OCI-LY1 (cell line): ENCODE data around the gene CRAT.

ENCODE experiments used
- H2AFZ ChIP-seq: fragments of 200-600 bp; sonication (generic), shearing (Covaris generic); 2 replicates; pipeline ENCODE4 v1.6.0; 2014; ENCODE audit warnings: antibody characterized with exemption, mild to moderate bottlenecking, low read length
- H3F3A ChIP-seq: fragments of 200-600 bp; sonication (generic), shearing (Covaris generic); 2 replicates; pipeline ENCODE4 v1.6.0; 2014; ENCODE audit warnings: mild to moderate bottlenecking, antibody characterized with exemption, low read length, moderate library complexity; ENCODE audit not compliant: insufficient read depth
- H3K27ac ChIP-seq: fragments of 200-600 bp; sonication (generic); 2 replicates; pipeline ENCODE4 v1.5.1; 2014; ENCODE audit warnings: low read length, mixed run types, mild to moderate bottlenecking, low read depth; ENCODE audit not compliant: poor library complexity, severe bottlenecking
- H3K27me3 ChIP-seq: fragments of 200-600 bp; sonication (generic); 2 replicates; pipeline ENCODE4 v1.6.0; 2014; ENCODE audit warnings: antibody characterized with exemption, mild to moderate bottlenecking, low read length, moderate library complexity; ENCODE audit not compliant: insufficient read depth
- H3K36me3 ChIP-seq: fragments of 200-600 bp; sonication (generic); 2 replicates; pipeline ENCODE4 v1.6.1; 2014; ENCODE audit warnings: mild to moderate bottlenecking, antibody characterized with exemption, low read length, moderate library complexity, mixed read lengths; ENCODE audit not compliant: insufficient read depth
- H3K4me1 ChIP-seq: fragments of 200-600 bp; sonication (generic); 2 replicates; pipeline ENCODE4 v1.5.1; 2014; ENCODE audit warnings: mild to moderate bottlenecking, low read length, moderate library complexity; ENCODE audit not compliant: insufficient read depth, severe bottlenecking
- H3K4me2 ChIP-seq: fragments of 200-600 bp; sonication (generic), shearing (Covaris generic); 2 replicates; pipeline ENCODE4 v1.6.1; 2014; ENCODE audit warnings: low read length
- H3K4me3 ChIP-seq: fragments of 200-600 bp; sonication (generic); 2 replicates; pipeline ENCODE4 v1.5.1; 2014; ENCODE audit warnings: low read length, low read depth, mild to moderate bottlenecking, mixed read lengths; ENCODE audit not compliant: poor library complexity, severe bottlenecking
- H3K79me2 ChIP-seq: fragments of 200-600 bp; shearing (Covaris generic); 2 replicates; pipeline ENCODE4 v1.6.1; 2016; ENCODE audit warnings: mixed run types, low read length, mixed read lengths; ENCODE audit not compliant: insufficient read depth
- H3K9ac ChIP-seq: fragments of 200-600 bp; sonication (generic), shearing (Covaris generic); 2 replicates; pipeline ENCODE4 v1.6.1; 2014; ENCODE audit warnings: mild to moderate bottlenecking, low read length, mixed read lengths
- H3K9me2 ChIP-seq: fragments of 200-600 bp; sonication (generic), shearing (Covaris generic); 2 replicates; pipeline ENCODE4 v1.6.1; 2014; ENCODE audit warnings: low read depth, mild to moderate bottlenecking, low read length, mixed read lengths
- H3K9me3 ChIP-seq: fragments of 200-600 bp; shearing (Covaris generic); 2 replicates; pipeline ENCODE4 v1.6.1; 2014; ENCODE audit warnings: low read length, mixed read lengths
- H4K20me1 ChIP-seq: fragments of 200-600 bp; sonication (generic), shearing (Covaris generic); 2 replicates; pipeline ENCODE4 v1.6.0; 2016; ENCODE audit warnings: mild to moderate bottlenecking, low read length; ENCODE audit not compliant: insufficient read depth
- CTCF ChIP-seq: fragments of 200-600 bp; sonication (generic), shearing (Covaris generic); IDR thresholded peaks from 2 replicates; pipeline ENCODE4 v1.5.1; 2017; ENCODE audit warnings: mild to moderate bottlenecking, antibody characterized with exemption, low read length, moderate library complexity, mixed read lengths
- EZH2 ChIP-seq: fragments of 200-600 bp; sonication (generic), shearing (Covaris generic); IDR thresholded peaks from 2 replicates; pipeline ENCODE4 v1.8.0; 2017; ENCODE audit warnings: borderline replicate concordance, mixed run types, mild to moderate bottlenecking, antibody characterized with exemption, low read length, moderate library complexity, mixed read lengths

CRAT gene

GRCh38 chr9:129068110-129068509 lies 42.5 kb downstream of the CRAT start:
- no peaks in the 10 kb centered on the region for H3K9me3 ChIP-seq
- peaks cover 48% of the 10 kb centered on the region for H3K36me3 ChIP-seq
- H3K27me3 ChIP-seq: no peaks in the 10 kb centered on the region
- no peaks in the 10 kb centered on the region for H3F3A ChIP-seq
- H3K4me2 ChIP-seq: no peak overlapping the region
- H3K4me3 ChIP-seq: no peak overlapping the region
- H3K79me2 ChIP-seq: no peaks in the 10 kb centered on the region
- no peaks in the 10 kb centered on the region for H4K20me1 ChIP-seq
- H3K9ac ChIP-seq: no peak overlapping the region; the same call in 1 of the 2 replicates
- TF ChIP-seq CTCF (no peak), EZH2 (no peak)
- peak overlapping the region; percentile 69 for H3K27ac ChIP-seq
- peaks cover 16% of the 10 kb centered on the region for H3K4me1 ChIP-seq
- no peaks in the 10 kb centered on the region for H3K9me2 ChIP-seq
- no peak overlapping the region for H2AFZ ChIP-seq

- no peak overlapping the region for H3K4me3 ChIP-seq
- TF ChIP-seq CTCF (no peak), EZH2 (no peak)
- H3K27ac ChIP-seq: no peak overlapping the region
- H3F3A ChIP-seq: no peaks in the 10 kb centered on the region
- peaks cover 13% of the 10 kb centered on the region for H3K4me1 ChIP-seq
- no peak overlapping the region for H3K4me2 ChIP-seq
- no peaks in the 10 kb centered on the region for H4K20me1 ChIP-seq
- no peaks in the 10 kb centered on the region for H3K9me2 ChIP-seq
- H3K27me3 ChIP-seq: no peaks in the 10 kb centered on the region
- H2AFZ ChIP-seq: no peak overlapping the region
- peaks cover 50% of the 10 kb centered on the region for H3K36me3 ChIP-seq
- H3K9me3 ChIP-seq: no peaks in the 10 kb centered on the region
- H3K79me2 ChIP-seq: no peaks in the 10 kb centered on the region
- H3K9ac ChIP-seq: no peak overlapping the region
These were observed 46.1 kb downstream of the CRAT start for GRCh38 chr9:129064499-129064908.

DNA sequence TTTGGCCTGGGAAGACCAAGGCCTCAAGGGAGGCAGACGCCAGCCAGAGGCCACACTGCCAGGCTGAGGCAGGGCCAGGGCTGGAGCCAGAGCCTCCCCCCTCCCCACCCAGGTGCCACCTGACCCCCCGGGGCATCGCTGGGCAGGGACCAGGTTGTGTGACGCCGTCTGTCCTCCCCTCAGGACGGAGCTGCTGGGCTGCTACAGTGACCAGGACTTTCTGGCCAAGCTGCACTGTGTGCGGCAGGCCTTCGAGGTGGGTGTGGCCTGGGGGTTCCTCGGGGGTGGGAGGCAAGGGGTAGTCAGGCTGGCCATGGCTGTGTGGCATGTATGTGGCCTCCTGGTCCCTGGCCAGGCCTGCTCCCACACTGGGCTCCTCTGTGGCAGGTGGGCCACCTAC lies 47.5 kb downstream of the CRAT start:
- Histone ChIP-seq H2AFZ (no peak overlapping the region), H3K36me3 (peaks cover 46% of the 10 kb centered on the region), H3K9me2 (no peaks in the 10 kb centered on the region), H3K4me3 (no peak overlapping the region), H3K79me2 (no peaks in the 10 kb centered on the region), H3K4me1 (no peaks in the 10 kb centered on the region), H3F3A (no peaks in the 10 kb centered on the region), H3K9ac (no peak overlapping the region), H4K20me1 (no peaks in the 10 kb centered on the region), H3K27ac (no peak overlapping the region), H3K27me3 (no peaks in the 10 kb centered on the region), H3K9me3 (no peaks in the 10 kb centered on the region), H3K4me2 (no peak overlapping the region)
- TF ChIP-seq EZH2 (no peak), CTCF (no peak)
